HL-60 (cell line): ENCODE measurements around the gene DUS4L.

Source experiments
- GABPA ChIP-seq: IDR thresholded peaks from 2 replicates; pipeline ENCODE4 v1.6.1; 2012; ENCODE audit warnings: low read depth
- POLR2AphosphoS5 ChIP-seq: IDR thresholded peaks from 2 replicates; pipeline ENCODE4 v1.6.1; 2012; ENCODE audit warnings: low read depth
- TF ChIP-seq, protein P1 (sequence below): IDR thresholded peaks from one replicate; pipeline ENCODE4 v1.5.1; 2011; ENCODE audit warnings: low read length, control low read depth, inconsistent platforms; ENCODE audit not compliant: insufficient read depth
- TF ChIP-seq, protein P2 (sequence below): IDR thresholded peaks from 2 replicates; pipeline ENCODE4 v1.6.1; 2012; ENCODE audit warnings: low read depth; ENCODE audit not compliant: insufficient replicate concordance

DNA sequence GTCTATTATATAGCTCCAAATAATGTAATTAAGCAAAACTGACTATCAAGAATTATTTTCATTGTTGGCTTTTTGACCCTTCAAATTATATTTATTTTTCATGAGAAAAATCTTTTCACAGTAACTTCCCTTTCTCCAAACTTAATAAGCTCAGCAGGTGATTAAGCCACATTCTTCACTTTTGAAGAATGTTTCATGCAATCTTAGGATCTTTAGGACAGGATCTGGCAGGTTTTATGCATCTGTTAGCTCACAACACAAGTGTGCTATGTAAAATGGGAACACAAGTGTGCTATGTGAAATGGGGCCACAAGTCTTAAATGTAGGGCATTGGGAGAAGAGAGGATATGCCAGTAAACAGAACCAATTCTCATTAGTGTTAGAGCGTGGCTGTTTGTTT is 42.5 kb downstream of the DUS4L start:
- TF ChIP-seq, protein P1, sequence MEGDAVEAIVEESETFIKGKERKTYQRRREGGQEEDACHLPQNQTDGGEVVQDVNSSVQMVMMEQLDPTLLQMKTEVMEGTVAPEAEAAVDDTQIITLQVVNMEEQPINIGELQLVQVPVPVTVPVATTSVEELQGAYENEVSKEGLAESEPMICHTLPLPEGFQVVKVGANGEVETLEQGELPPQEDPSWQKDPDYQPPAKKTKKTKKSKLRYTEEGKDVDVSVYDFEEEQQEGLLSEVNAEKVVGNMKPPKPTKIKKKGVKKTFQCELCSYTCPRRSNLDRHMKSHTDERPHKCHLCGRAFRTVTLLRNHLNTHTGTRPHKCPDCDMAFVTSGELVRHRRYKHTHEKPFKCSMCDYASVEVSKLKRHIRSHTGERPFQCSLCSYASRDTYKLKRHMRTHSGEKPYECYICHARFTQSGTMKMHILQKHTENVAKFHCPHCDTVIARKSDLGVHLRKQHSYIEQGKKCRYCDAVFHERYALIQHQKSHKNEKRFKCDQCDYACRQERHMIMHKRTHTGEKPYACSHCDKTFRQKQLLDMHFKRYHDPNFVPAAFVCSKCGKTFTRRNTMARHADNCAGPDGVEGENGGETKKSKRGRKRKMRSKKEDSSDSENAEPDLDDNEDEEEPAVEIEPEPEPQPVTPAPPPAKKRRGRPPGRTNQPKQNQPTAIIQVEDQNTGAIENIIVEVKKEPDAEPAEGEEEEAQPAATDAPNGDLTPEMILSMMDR: no peak
- TF ChIP-seq POLR2AphosphoS5 (no peak), GABPA (no peak)
- TF ChIP-seq, protein P2, sequence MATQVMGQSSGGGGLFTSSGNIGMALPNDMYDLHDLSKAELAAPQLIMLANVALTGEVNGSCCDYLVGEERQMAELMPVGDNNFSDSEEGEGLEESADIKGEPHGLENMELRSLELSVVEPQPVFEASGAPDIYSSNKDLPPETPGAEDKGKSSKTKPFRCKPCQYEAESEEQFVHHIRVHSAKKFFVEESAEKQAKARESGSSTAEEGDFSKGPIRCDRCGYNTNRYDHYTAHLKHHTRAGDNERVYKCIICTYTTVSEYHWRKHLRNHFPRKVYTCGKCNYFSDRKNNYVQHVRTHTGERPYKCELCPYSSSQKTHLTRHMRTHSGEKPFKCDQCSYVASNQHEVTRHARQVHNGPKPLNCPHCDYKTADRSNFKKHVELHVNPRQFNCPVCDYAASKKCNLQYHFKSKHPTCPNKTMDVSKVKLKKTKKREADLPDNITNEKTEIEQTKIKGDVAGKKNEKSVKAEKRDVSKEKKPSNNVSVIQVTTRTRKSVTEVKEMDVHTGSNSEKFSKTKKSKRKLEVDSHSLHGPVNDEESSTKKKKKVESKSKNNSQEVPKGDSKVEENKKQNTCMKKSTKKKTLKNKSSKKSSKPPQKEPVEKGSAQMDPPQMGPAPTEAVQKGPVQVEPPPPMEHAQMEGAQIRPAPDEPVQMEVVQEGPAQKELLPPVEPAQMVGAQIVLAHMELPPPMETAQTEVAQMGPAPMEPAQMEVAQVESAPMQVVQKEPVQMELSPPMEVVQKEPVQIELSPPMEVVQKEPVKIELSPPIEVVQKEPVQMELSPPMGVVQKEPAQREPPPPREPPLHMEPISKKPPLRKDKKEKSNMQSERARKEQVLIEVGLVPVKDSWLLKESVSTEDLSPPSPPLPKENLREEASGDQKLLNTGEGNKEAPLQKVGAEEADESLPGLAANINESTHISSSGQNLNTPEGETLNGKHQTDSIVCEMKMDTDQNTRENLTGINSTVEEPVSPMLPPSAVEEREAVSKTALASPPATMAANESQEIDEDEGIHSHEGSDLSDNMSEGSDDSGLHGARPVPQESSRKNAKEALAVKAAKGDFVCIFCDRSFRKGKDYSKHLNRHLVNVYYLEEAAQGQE: no peak
